Panc1 (cell line): ENCODE data around the gene ALKAL2. TPM values are rescaled to one million over a fixed set of nuclear protein-coding genes. Genes with fewer than 3 reads are reported as not detected.

Experiments
- ATAC-seq: fragments of 200-7000 bp; cut with Tn5 transposase; 2 replicates; pipeline ENCODE4 v1.9.1; 2020; ENCODE audit warnings: mild to moderate bottlenecking, moderate library complexity
- BruUV-seq: library from RNA; stranded (reverse); fragments of 400-500 nt; replicated peaks from 2 replicates; lab custom pipeline; 2021; lab: Mats Ljungman, UMichigan
- CTCF ChIA-PET: fragments of 300-600 bp; sonication (Branson Sonifier 250); formaldehyde crosslinking; loops from one replicate; lab custom pipeline; 2022; ENCODE audit warnings: antibody characterized with exemption; lab: Charles Lee
- POLR2A ChIA-PET: fragments of 300-600 bp; sonication (Branson Sonifier 250); formaldehyde crosslinking; loops from one replicate; lab custom pipeline; 2022; ENCODE audit warnings: antibody characterized with exemption; lab: Charles Lee
- DNase-seq: peaks from one replicate; pipeline ENCODE4 v3.0.0-alpha.2; 2010; ENCODE audit warnings: low read depth, low spot score
- H3K27ac ChIP-seq: 2 replicates; pipeline ENCODE4 v1.5.1; 2011; ENCODE audit warnings: mild to moderate bottlenecking, low read length, inconsistent platforms
- H3K27me3 ChIP-seq: fragments of 200-500 bp; sonication (Bioruptor generic); 2 replicates; pipeline ENCODE4 v1.6.0; 2014; ENCODE audit warnings: low read length, inconsistent platforms; ENCODE audit not compliant: control insufficient read depth, insufficient read depth
- H3K36me3 ChIP-seq: fragments of 200-500 bp; sonication (Bioruptor generic); 2 replicates; pipeline ENCODE4 v1.5.1; 2014; ENCODE audit warnings: inconsistent platforms, mild to moderate bottlenecking, low read length, moderate library complexity; ENCODE audit not compliant: control insufficient read depth, insufficient read depth
- H3K4me1 ChIP-seq: 2 replicates; pipeline ENCODE4 v1.5.1; 2011; ENCODE audit warnings: inconsistent platforms, mild to moderate bottlenecking, low read length, moderate library complexity; ENCODE audit not compliant: control insufficient read depth, insufficient read depth
- H3K4me3 ChIP-seq, 2 experiments: 2 replicates each; pipeline ENCODE4 v1.5.1; 2011 to 2012; ENCODE audit warnings: low read depth in 2 of 2, low read length in 2 of 2, mild to moderate bottlenecking in 2 of 2, inconsistent platforms in 1 of 2, moderate library complexity in 1 of 2
- H3K9me3 ChIP-seq: fragments of 200-500 bp; sonication (Bioruptor generic); 2 replicates; pipeline ENCODE4 v1.5.1; 2014; ENCODE audit warnings: low read depth, mild to moderate bottlenecking, inconsistent platforms, low read length, moderate library complexity; ENCODE audit not compliant: control insufficient read depth, insufficient read depth
- POLR2AphosphoS5 ChIP-seq: IDR thresholded peaks from 2 replicates; pipeline ENCODE4 v1.6.1; 2012; ENCODE audit warnings: mild to moderate bottlenecking, low read depth, low read length, moderate library complexity
- SIN3A ChIP-seq: IDR thresholded peaks from 2 replicates; pipeline ENCODE4 v1.6.1; 2012; ENCODE audit warnings: low read depth, mild to moderate bottlenecking, low read length, moderate library complexity, borderline replicate concordance; ENCODE audit not compliant: insufficient read depth
- TCF7L2 ChIP-seq: IDR thresholded peaks from 2 replicates; pipeline ENCODE4 v1.6.1; 2011; ENCODE audit warnings: mild to moderate bottlenecking, low read depth, low read length, inconsistent platforms
- in situ Hi-C: cut with HindIII; loops from 2 replicates; pipeline ENCODE4 v1.10.0; 2016; ENCODE audit warnings: low sequenced_read_pairs, low pct_unique_long_range_greater_than_20kb
- intact Hi-C: fragments of 100-400 bp; cut with micrococcal nuclease; formaldehyde crosslinking; loops from one replicate; pipeline ENCODE4 v1.10.0; 2022; ENCODE audit not compliant: unreplicated experiment
- total RNA-seq: library from RNA; stranded (reverse); gene quantifications from one replicate; pipeline ENCODE4 v1.2.1, GENCODE V29; 2021; ENCODE audit not compliant: unreplicated experiment
- TF ChIP-seq, protein P1 (sequence below): fragments of 450-650 bp; IDR thresholded peaks from 2 replicates; pipeline ENCODE4 v1.5.1; 2017; ENCODE audit warnings: mild to moderate bottlenecking
- TF ChIP-seq, protein P2 (sequence below), 2 experiments: IDR thresholded peaks; 2 replicates each; pipeline ENCODE4 v1.6.1; 2011 to 2012; ENCODE audit warnings: low read depth in 2 of 2, control low read depth in 1 of 2, low read length in 1 of 2, mild to moderate bottlenecking in 1 of 2, moderate library complexity in 1 of 2; ENCODE audit not compliant: insufficient read depth in 1 of 2

ALKAL2 gene
- total RNA-seq, 1 experiment from 2014 or later, result not detected

GRCh38 chr2:336360-336759, 48.5 kb upstream of the ALKAL2 start:
- BruUV-seq, result no TSS peak
- TF ChIP-seq, protein P1, sequence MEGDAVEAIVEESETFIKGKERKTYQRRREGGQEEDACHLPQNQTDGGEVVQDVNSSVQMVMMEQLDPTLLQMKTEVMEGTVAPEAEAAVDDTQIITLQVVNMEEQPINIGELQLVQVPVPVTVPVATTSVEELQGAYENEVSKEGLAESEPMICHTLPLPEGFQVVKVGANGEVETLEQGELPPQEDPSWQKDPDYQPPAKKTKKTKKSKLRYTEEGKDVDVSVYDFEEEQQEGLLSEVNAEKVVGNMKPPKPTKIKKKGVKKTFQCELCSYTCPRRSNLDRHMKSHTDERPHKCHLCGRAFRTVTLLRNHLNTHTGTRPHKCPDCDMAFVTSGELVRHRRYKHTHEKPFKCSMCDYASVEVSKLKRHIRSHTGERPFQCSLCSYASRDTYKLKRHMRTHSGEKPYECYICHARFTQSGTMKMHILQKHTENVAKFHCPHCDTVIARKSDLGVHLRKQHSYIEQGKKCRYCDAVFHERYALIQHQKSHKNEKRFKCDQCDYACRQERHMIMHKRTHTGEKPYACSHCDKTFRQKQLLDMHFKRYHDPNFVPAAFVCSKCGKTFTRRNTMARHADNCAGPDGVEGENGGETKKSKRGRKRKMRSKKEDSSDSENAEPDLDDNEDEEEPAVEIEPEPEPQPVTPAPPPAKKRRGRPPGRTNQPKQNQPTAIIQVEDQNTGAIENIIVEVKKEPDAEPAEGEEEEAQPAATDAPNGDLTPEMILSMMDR, result no peak
- TF ChIP-seq, protein P2, sequence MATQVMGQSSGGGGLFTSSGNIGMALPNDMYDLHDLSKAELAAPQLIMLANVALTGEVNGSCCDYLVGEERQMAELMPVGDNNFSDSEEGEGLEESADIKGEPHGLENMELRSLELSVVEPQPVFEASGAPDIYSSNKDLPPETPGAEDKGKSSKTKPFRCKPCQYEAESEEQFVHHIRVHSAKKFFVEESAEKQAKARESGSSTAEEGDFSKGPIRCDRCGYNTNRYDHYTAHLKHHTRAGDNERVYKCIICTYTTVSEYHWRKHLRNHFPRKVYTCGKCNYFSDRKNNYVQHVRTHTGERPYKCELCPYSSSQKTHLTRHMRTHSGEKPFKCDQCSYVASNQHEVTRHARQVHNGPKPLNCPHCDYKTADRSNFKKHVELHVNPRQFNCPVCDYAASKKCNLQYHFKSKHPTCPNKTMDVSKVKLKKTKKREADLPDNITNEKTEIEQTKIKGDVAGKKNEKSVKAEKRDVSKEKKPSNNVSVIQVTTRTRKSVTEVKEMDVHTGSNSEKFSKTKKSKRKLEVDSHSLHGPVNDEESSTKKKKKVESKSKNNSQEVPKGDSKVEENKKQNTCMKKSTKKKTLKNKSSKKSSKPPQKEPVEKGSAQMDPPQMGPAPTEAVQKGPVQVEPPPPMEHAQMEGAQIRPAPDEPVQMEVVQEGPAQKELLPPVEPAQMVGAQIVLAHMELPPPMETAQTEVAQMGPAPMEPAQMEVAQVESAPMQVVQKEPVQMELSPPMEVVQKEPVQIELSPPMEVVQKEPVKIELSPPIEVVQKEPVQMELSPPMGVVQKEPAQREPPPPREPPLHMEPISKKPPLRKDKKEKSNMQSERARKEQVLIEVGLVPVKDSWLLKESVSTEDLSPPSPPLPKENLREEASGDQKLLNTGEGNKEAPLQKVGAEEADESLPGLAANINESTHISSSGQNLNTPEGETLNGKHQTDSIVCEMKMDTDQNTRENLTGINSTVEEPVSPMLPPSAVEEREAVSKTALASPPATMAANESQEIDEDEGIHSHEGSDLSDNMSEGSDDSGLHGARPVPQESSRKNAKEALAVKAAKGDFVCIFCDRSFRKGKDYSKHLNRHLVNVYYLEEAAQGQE (IDR thresholded peaks at IDR 0.05; ENCODE audit: insufficient read depth in 1 of 2, low read depth in 2 of 2, low read length in 1 of 2), result no peak
- TF ChIP-seq POLR2AphosphoS5, result no peak
- TF ChIP-seq SIN3A, result no peak
- no peak for TF ChIP-seq TCF7L2
- Histone ChIP-seq H3K27ac (no peak overlapping the region), H3K27me3 (peaks cover 4% of the 10 kb centered on the region; the same call in 1 of the 2 replicates), H3K9me3 (no peaks in the 10 kb centered on the region), H3K36me3 (no peaks in the 10 kb centered on the region), H3K4me1 (no peaks in the 10 kb centered on the region), H3K4me3 (no peak overlapping the region)
- ATAC-seq (no peak), DNase-seq (no peak)
- ChIA-PET CTCF (no interaction called here), POLR2A (no interaction called here)
- in situ Hi-C loops, result no loop called here
- intact Hi-C loops, result no loop called here

DNA sequence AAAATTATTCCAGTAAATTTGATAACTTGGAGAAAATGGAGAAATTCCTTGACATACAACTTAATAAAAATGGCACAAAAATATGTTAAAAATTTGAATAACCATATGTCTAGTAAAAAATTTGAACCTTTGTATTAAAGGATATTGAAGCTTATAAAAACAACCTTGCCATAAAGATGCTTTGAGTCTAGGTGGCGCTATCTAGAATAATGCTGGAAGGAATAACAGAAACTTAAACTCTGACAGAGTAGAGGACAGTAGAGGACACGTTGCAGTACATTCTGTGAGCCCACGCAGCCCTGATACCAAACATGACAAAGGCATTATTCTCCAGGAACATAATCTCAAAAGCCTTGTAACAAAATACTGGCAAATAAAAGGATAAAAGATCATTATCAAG, 44.7 kb upstream of the ALKAL2 start:
- no TSS peak for BruUV-seq
- peaks cover 2% of the 10 kb centered on the region; the same call in 1 of the 2 replicates for H3K27me3 ChIP-seq
- H3K4me3 ChIP-seq, result no peak overlapping the region
- no peak for DNase-seq
- H3K4me1 ChIP-seq, result no peaks in the 10 kb centered on the region
- in situ Hi-C loops (no loop called here), intact Hi-C loops (no loop called here)
- no peaks in the 10 kb centered on the region for H3K36me3 ChIP-seq
- ATAC-seq, result no peak
- no peak for TF ChIP-seq POLR2AphosphoS5
- no peak for TF ChIP-seq SIN3A
- TF ChIP-seq, protein P1, result no peak; the same call in 1 of the 2 replicates
- TF ChIP-seq, protein P2 (IDR thresholded peaks at IDR 0.05; ENCODE audit: insufficient read depth in 1 of 2, low read depth in 2 of 2, low read length in 1 of 2), result no peak
- TF ChIP-seq TCF7L2, result no peak
- POLR2A ChIA-PET, result no interaction called here
- no peaks in the 10 kb centered on the region for H3K9me3 ChIP-seq
- CTCF ChIA-PET, result no interaction called here
- H3K27ac ChIP-seq, result no peak overlapping the region
